Esophagus muscularis mucosa (tissue), 3 donors: Measurements from ENCODE around the gene ZNF518B.

Source experiments
- CTCF ChIP-seq, 3 experiments: fragments of 200-600 bp in 2 of 3; fragments of 450-650 bp in 1 of 3; sonication (generic) in 2 of 3; IDR thresholded peaks; one replicate each; pipeline ENCODE4 v1.5.1; 2017 to 2019; ENCODE audit warnings: antibody characterized with exemption in 3 of 3, mild to moderate bottlenecking in 2 of 3, moderate library complexity in 1 of 3
- POLR2AphosphoS5 ChIP-seq, 2 donors: sonication (generic); formaldehyde crosslinking; IDR thresholded peaks; one replicate each; pipeline ENCODE4 v1.6.1; 2017; ENCODE audit warnings: antibody characterized with exemption in 2 of 2

DNA sequence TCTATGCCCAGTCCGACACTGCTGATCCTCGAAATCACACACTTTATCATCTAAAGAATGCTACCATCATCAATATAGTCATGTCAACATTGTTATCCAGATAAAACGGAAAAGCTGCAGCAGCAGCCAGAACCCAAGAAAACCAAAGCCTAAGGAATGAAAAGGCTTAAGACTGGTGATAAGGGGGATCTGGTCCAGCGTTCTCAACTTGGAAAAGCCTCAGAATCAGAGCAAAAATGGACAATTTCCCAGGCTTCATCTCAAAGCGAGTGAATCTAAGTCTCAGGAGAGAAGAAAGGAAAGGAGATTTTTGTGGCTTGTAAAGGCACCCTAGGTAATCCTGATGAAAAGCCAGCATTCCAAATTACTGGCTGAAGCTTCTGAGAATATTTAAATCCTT is 8.2 kb downstream of the ZNF518B start:
- TF ChIP-seq CTCF (IDR thresholded peaks at IDR 0.05) (no peak), POLR2AphosphoS5 (IDR thresholded peaks at IDR 0.05) (no peak)
